Duodenal mucosa (tissue), 2 donors: ENCODE measurements around the gene KCNQ1.

ENCODE experiments used
- H3K27ac ChIP-seq: one replicate; pipeline ENCODE4 v1.7.0; 2013; ENCODE audit warnings: low read depth, low read length
- H3K27me3 ChIP-seq, 2 donors: one replicate each; pipeline ENCODE4 v1.7.0; 2013; ENCODE audit warnings: low read length in 2 of 2, control low read depth in 1 of 2; ENCODE audit not compliant: insufficient read depth in 2 of 2, control insufficient read depth in 1 of 2
- H3K36me3 ChIP-seq, 2 donors: one replicate each; pipeline ENCODE4 v1.7.0; 2013; ENCODE audit warnings: low read length in 2 of 2, control low read depth in 1 of 2; ENCODE audit not compliant: insufficient read depth in 2 of 2, control insufficient read depth in 1 of 2
- H3K4me1 ChIP-seq, 2 donors: one replicate each; pipeline ENCODE4 v1.7.0; 2013; ENCODE audit warnings: low read length in 2 of 2, control low read depth in 1 of 2; ENCODE audit not compliant: insufficient read depth in 2 of 2, control insufficient read depth in 1 of 2
- H3K4me3 ChIP-seq, 2 donors: one replicate each; pipeline ENCODE4 v1.7.0; 2013; ENCODE audit warnings: low read length in 2 of 2, low read depth in 1 of 2
- H3K9ac ChIP-seq, 2 donors: one replicate each; pipeline ENCODE4 v1.7.0; 2013; ENCODE audit warnings: low read length in 2 of 2, low read depth in 1 of 2
- H3K9me3 ChIP-seq, 2 donors: one replicate each; pipeline ENCODE4 v1.7.0; 2013; ENCODE audit warnings: low read length in 2 of 2, control low read depth in 1 of 2; ENCODE audit not compliant: control insufficient read depth in 1 of 2

The KCNQ1 gene

DNA sequence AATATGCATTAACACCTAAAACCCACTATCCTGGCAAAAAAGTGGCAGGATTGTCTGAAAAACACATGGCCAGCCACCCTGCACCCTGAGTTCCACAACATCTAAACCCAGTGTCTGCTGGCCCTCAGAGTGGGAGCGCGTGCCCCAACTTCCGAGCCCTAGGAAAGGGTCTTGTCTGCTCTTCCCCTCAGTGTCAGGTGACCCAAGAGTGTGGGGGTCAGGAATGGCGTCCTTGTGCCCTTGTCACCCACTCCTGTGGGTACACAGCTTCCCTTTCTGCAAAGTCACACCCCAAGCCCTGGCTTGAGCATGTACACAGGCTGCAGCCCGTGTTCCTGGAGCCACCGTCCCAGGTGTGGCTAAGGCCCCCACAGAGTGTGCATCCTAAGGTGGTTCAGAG lies 373.2 kb downstream of the KCNQ1 start:
- H3K9me3 ChIP-seq, result peaks cover 17 to 22% of the 10 kb centered on the region in 2 donors
- no peak overlapping the region for H3K4me3 ChIP-seq
- H3K27me3 ChIP-seq, result no peaks in the 10 kb centered on the region
- peaks cover 4 to 14% of the 10 kb centered on the region in 2 donors for H3K36me3 ChIP-seq
- no peak overlapping the region for H3K27ac ChIP-seq
- no peaks in the 10 kb centered on the region for H3K4me1 ChIP-seq
- H3K9ac ChIP-seq, result no peak overlapping the region

DNA sequence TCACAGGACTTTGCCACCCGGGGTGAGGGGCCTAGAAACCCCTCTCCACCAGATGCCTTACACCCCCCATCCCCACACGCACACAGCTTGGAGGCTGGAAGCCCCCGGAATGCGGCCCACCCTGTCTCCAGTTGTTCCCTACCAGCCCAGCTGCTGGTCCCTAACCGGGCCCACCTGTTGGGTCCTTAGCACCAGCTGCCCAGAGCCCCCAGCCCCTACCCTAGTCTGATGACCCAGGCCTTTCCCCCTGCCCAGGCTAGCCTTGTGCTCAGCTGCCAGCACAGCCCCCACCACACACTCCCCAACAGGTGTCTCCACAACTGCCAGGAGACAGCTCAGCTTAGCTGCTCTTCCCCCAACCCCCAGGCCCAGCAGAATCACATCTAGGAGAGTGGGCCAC lies 373.7 kb downstream of the KCNQ1 start:
- Histone ChIP-seq H3K27ac (no peak overlapping the region), H3K4me3 (no peak overlapping the region), H3K4me1 (no peaks in the 10 kb centered on the region), H3K27me3 (no peaks in the 10 kb centered on the region), H3K9me3 (peaks cover 17 to 22% of the 10 kb centered on the region in 2 donors), H3K9ac (no peak overlapping the region), H3K36me3 (peaks cover 4 to 14% of the 10 kb centered on the region in 2 donors)

DNA sequence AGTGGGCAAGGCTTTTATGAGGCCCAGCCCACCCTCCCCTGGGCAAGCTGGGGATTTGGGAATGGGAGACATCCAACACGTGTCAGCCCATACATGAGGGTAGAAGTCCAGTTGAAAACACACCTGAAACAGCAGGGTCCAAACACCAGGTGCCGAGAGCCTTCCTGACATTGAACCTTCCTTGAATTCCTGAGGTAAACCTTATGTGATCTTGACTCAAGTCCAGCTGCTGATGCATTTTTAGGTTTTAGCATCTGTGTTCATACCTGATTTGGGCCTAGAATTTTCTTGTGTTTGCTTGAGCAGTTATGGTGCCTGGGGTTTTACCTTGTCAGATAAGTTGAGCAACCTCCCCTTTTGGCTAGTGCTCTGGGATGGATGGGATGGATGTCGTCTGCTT lies 374.5 kb downstream of the KCNQ1 start:
- Histone ChIP-seq H3K9me3 (peaks cover 17 to 22% of the 10 kb centered on the region in 2 donors), H3K27ac (no peak overlapping the region), H3K27me3 (no peaks in the 10 kb centered on the region), H3K4me1 (no peaks in the 10 kb centered on the region), H3K36me3 (peaks cover 4 to 14% of the 10 kb centered on the region in 2 donors), H3K4me3 (no peak overlapping the region), H3K9ac (no peak overlapping the region)

DNA sequence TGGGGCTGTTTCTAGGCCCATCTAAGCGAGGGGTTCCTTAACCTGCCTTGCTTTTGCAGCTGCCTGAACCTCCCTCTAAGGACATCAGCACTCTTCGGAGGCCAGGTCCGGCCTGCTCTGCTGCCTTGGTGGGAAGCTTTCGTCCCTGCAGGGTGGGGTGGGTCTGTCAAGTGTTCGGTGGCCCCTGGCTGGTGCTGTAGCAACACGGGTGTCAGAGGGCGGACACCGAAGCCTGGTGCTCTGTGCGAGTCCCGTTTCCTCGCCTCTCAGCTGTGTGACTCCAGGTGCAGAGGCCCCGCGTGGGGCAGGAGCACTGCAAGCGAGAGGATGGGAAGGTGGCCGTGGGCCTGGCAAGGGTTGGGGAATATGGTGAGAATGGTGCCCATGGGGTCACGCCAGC lies 376.2 kb downstream of the KCNQ1 start:
- Histone ChIP-seq H3K4me3 (no peak overlapping the region), H3K4me1 (peaks cover 8% of the 10 kb centered on the region in 2 donors), H3K9ac (no peak overlapping the region), H3K27me3 (no peaks in the 10 kb centered on the region), H3K9me3 (peaks cover 15 to 17% of the 10 kb centered on the region in 2 donors), H3K27ac (no peak overlapping the region), H3K36me3 (peaks cover 3 to 6% of the 10 kb centered on the region in 2 donors)

DNA sequence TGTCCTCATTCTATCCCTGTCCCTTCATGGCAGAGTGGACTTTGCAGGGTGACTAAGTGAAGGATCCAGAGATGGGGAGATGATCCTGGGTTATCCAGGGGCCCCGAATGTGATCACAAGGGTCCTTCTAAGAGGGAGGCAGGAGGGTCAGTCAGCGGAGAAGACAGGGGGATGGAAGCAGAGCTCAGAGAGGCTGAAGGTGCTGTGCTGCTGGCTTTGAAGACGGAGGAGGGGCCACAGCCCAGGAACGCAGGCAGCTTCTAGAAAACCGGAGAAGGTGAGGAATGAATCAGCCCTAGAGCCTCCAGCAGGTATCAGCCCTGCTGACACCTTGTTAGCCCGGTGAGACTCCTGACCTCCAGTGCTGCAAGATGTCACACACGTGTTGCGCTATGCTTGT lies 377.1 kb downstream of the KCNQ1 start:
- Histone ChIP-seq H3K27me3 (no peaks in the 10 kb centered on the region), H3K9me3 (peaks cover 10 to 15% of the 10 kb centered on the region in 2 donors), H3K4me3 (no peak overlapping the region), H3K36me3 (no peaks in the 10 kb centered on the region), H3K9ac (no peak overlapping the region), H3K4me1 (peaks cover 9% of the 10 kb centered on the region in 2 donors), H3K27ac (no peak overlapping the region)

DNA sequence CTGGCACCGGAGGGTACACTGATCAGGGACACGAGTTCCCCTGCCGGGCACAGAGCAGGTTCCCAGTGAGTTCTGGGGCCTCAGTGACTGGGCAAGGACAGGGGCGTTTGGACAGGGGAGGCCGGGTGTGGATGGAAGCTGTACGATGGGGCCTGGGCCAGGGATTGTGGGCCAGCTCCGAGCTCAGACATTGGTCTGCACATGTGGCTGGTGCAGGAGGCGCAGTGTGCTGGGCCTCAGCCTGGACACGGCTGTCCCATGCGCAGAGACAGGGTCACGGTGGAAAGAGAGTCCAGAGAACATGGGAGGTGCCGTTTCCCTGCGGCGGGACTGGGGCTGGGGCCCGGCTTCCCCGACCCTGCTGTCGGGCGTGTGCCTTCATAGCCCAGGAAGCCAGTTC lies 380.0 kb downstream of the KCNQ1 start:
- H3K27ac ChIP-seq, result no peak overlapping the region

DNA sequence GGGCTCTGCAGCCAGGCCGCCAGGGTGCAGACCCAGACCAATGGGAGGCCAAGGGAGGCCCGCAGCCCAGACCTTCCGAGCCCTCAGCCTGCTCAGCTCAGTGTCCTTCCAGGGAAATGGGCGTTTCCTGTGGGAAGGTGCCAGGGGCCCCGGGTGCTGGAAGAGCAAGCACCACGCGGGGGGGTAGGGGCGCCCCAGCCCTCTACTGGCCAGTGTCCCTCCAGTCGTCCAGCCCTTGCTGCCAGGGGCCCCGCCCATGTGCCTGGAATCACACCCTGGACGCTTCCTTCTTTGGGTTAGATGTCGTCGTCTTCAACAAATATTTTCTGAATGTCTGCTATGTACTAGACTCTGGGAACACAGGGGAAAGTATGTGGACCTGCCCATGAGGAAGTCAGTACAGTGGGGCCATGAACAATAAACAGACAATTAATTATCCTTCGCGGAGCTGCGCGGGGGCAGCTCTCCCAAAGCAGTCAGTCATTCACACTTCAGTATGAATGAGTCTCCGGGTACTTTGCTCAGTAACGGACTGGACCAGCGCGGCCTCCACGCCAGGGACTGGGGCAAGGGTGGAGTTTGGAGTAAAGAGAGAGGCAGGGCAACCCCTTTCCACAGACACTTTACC lies 380.6 kb downstream of the KCNQ1 start:
- H3K4me3 ChIP-seq, result no peak overlapping the region
- peak overlapping the region; percentile 51 for H3K27ac ChIP-seq
- no peak overlapping the region for H3K9ac ChIP-seq
- no peaks in the 10 kb centered on the region for H3K27me3 ChIP-seq
- H3K4me1 ChIP-seq, result peaks cover 9% of the 10 kb centered on the region in 2 donors
- H3K9me3 ChIP-seq, result peaks cover 3 to 14% of the 10 kb centered on the region in 2 donors
- peaks cover 0 to 6% of the 10 kb centered on the region in 2 donors for H3K36me3 ChIP-seq

More for the DNA sequence above, 380.0 kb downstream of the KCNQ1 start:
- H3K27me3 ChIP-seq, result no peaks in the 10 kb centered on the region
- H3K9me3 ChIP-seq, result peaks cover 3 to 14% of the 10 kb centered on the region in 2 donors
- no peak overlapping the region for H3K9ac ChIP-seq
- peaks cover 9% of the 10 kb centered on the region in 2 donors for H3K4me1 ChIP-seq
- no peak overlapping the region for H3K4me3 ChIP-seq
- peaks cover 0 to 6% of the 10 kb centered on the region in 2 donors for H3K36me3 ChIP-seq

DNA sequence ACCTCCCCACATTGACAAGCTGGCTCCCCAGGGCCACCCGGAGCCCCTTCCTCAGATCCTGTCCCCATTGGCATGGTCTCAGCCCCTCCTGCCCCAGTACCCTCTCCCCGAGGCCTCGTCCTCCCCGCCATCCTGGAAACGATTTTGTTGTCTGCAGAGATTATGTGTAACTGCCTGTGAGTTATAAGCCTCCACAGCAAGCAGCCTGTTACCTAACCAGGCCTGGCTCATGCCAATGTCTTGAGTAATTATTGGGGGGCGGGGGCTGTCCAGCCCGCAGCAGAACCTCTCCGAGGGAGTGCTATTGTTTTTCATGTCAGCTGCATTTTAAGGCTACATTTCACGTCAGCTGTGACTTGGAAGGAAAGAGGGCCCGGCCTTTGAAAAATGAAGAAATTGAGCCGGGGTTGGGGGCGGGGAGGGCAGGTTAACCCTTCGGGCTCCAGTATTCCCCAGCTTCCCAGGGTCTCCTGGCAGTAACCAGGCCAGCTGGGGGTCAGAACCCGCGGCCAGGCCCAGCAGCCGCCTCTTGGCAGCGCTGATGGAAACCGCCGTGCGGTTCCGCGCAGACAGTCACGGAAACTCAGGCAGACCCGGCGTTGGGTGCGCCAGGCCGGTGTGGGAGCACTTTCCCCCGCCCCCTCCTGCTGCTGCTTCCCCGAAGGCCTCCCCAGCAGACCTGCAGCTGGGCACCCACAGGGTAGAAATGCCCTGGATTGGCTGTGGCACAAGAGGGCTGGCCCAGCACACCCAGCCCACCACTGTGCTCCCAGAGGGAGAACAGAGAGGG lies 381.3 kb downstream of the KCNQ1 start:
- Histone ChIP-seq H3K36me3 (peaks cover 0 to 6% of the 10 kb centered on the region in 2 donors), H3K27ac (peak overlapping the region; percentile 54), H3K4me1 (peaks cover 9% of the 10 kb centered on the region in 2 donors), H3K27me3 (no peaks in the 10 kb centered on the region), H3K9me3 (peaks cover 3 to 14% of the 10 kb centered on the region in 2 donors), H3K4me3 (no peak overlapping the region), H3K9ac (no peak overlapping the region)

DNA sequence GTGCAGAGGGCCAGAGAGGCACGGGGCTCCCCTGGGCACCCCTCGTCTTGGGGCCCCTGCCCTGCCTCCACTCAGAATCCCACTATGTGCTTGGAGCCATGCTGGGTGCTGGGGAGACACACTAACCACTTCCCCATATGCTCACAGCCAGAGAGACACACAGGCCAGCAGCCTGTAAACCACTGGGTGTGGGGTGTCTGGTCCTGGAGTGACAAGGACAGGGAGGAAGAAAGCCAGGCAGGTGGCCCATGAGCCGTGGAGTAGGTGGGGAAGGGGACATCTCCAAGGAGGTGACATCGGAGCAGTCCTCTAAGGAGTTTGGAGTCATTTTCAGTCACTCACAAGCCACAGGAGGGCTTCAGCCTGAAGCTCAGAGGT lies 381.9 kb downstream of the KCNQ1 start:
- H3K27me3 ChIP-seq, result no peaks in the 10 kb centered on the region
- no peak overlapping the region for H3K4me3 ChIP-seq
- peaks cover 9% of the 10 kb centered on the region in 2 donors for H3K4me1 ChIP-seq
- H3K9ac ChIP-seq, result no peak overlapping the region
- H3K9me3 ChIP-seq, result peaks cover 3 to 14% of the 10 kb centered on the region in 2 donors
- H3K27ac ChIP-seq, result no peak overlapping the region
- peaks cover 0 to 6% of the 10 kb centered on the region in 2 donors for H3K36me3 ChIP-seq

DNA sequence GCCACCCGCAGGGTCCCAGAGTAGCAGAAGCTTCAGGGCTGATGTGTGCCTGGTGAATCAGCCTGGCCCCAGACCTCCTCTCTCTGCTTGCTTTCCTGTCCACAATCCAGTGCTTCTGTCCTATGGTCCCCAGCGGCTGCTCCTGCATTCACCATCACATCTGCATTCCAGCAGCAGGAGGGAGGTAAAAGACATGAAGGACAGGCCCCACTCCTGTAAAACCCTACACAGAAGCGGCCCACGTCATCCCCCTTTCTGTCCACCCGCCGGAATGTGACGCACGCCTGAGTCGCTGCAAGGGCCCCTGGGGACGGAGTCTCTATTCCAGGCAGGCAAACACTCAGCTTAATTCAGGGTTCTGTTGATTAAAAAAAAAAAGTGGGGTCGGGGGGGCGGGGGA lies 382.4 kb downstream of the KCNQ1 start:
- no peak overlapping the region for H3K4me3 ChIP-seq
- H3K27me3 ChIP-seq, result no peaks in the 10 kb centered on the region
- peaks cover 3 to 14% of the 10 kb centered on the region in 2 donors for H3K9me3 ChIP-seq
- H3K9ac ChIP-seq, result no peak overlapping the region
- peaks cover 9% of the 10 kb centered on the region in 2 donors for H3K4me1 ChIP-seq
- H3K36me3 ChIP-seq, result peaks cover 0 to 6% of the 10 kb centered on the region in 2 donors
- no peak overlapping the region for H3K27ac ChIP-seq
